ENCODE measurements around the gene MARK2.

GRCh38 chr11:63906087-63906486 is 67.2 kb downstream of the MARK2 start:
- TF ChIP-seq POLR2A (IDR thresholded peaks at IDR 0.05), result no peak
- no peak for TF ChIP-seq CTCF (IDR thresholded peaks at IDR 0.05)

Measured in body of pancreas (tissue), 4 donors.